Transverse colon (tissue), 3 donors: ENCODE results near the gene GNRH2.

ENCODE experiments used
- POLR2A ChIP-seq: fragments of 450-650 bp; IDR thresholded peaks from one replicate; pipeline ENCODE4 v1.6.1; 2016; ENCODE audit warnings: antibody characterized with exemption, mild to moderate bottlenecking, moderate library complexity
- TF ChIP-seq, protein P1 (sequence below), 5 experiments: fragments of 200-600 bp in 3 of 5; fragments of 450-650 bp in 2 of 5; sonication (generic) in 3 of 5; IDR thresholded peaks; 1 replicate in 2 of 5; 2 replicates in 3 of 5; pipeline ENCODE4 v1.5.1; 2016 to 2017; ENCODE audit warnings: antibody characterized with exemption in 5 of 5, inconsistent platforms in 3 of 5, mild to moderate bottlenecking in 2 of 5, moderate library complexity in 1 of 5

DNA sequence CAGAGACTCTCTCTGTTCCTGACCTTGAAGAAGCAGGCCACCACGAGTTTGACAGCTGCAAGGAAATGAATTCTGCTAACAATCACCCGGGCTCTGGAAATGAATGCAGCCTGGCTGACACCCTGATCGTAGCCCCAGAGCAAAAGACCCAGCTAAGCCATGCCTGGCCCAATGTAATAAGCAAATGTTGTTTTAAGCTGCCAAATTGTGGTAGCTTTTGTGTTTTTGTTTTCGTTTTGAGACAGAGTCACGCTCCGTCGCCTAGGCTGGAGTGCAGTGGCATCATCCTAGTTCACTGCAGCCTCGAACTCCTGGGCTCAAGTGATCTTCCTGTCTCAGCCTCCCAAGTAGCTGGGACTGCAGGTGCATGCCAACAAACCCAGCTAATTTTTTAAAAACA is 24.7 kb downstream of the GNRH2 start:
- no peak for TF ChIP-seq POLR2A
- TF ChIP-seq, protein P1, sequence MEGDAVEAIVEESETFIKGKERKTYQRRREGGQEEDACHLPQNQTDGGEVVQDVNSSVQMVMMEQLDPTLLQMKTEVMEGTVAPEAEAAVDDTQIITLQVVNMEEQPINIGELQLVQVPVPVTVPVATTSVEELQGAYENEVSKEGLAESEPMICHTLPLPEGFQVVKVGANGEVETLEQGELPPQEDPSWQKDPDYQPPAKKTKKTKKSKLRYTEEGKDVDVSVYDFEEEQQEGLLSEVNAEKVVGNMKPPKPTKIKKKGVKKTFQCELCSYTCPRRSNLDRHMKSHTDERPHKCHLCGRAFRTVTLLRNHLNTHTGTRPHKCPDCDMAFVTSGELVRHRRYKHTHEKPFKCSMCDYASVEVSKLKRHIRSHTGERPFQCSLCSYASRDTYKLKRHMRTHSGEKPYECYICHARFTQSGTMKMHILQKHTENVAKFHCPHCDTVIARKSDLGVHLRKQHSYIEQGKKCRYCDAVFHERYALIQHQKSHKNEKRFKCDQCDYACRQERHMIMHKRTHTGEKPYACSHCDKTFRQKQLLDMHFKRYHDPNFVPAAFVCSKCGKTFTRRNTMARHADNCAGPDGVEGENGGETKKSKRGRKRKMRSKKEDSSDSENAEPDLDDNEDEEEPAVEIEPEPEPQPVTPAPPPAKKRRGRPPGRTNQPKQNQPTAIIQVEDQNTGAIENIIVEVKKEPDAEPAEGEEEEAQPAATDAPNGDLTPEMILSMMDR (IDR thresholded peaks at IDR 0.05): no peak
